A204.1 (cell line): ENCODE measurements around the gene SCOC.
A peak's percentile ranks its signal among the peaks of the same experiment; 100 is the strongest.

Experiments
- FAIRE-seq: peaks from 2 replicates; lab custom pipeline; 2012; peaks lifted over from hg19 to GRCh38; lab: Jason Lieb, UNC

SCOC gene

GRCh38 chr4:140373328-140374129 is at the start of gene SCOC:
Gene SCOC, plus strand, starts transcription at chr4:140373646. Its CDS starts 5,525 bp downstream, at chr4:140379171.
- peak; percentile 99 for FAIRE-seq

- no peak for FAIRE-seq
Measured at GRCh38 chr4:140326395-140326993, 47.0 kb upstream of the SCOC start.

GRCh38 chr4:140330311-140330900 is 43.0 kb upstream of the SCOC start:
- FAIRE-seq: peak; percentile 93

GRCh38 chr4:140331245-140331644 is 42.2 kb upstream of the SCOC start:
- FAIRE-seq: no peak

- FAIRE-seq: no peak
Measured at GRCh38 chr4:140331876-140332275, 41.6 kb upstream of the SCOC start.

GRCh38 chr4:140332734-140333133 is 40.7 kb upstream of the SCOC start:
- FAIRE-seq: no peak

GRCh38 chr4:140333523-140333922 is 39.9 kb upstream of the SCOC start:
- FAIRE-seq: no peak

- FAIRE-seq: no peak
Measured at GRCh38 chr4:140335076-140335475, 38.4 kb upstream of the SCOC start.

- FAIRE-seq: no peak
Measured at GRCh38 chr4:140336730-140337129, 36.7 kb upstream of the SCOC start.

GRCh38 chr4:140342620-140343019 is 30.8 kb upstream of the SCOC start:
- FAIRE-seq: no peak

- FAIRE-seq: no peak
Measured at GRCh38 chr4:140343303-140343702, 30.1 kb upstream of the SCOC start.

- no peak for FAIRE-seq
Measured at GRCh38 chr4:140344101-140344500, 29.3 kb upstream of the SCOC start.

GRCh38 chr4:140344621-140345020 is 28.8 kb upstream of the SCOC start:
- FAIRE-seq: no peak

GRCh38 chr4:140346136-140346535 is 27.3 kb upstream of the SCOC start:
- FAIRE-seq: no peak

GRCh38 chr4:140349816-140350215 is 23.6 kb upstream of the SCOC start:
- FAIRE-seq: no peak

- FAIRE-seq: no peak
Measured at GRCh38 chr4:140351093-140352075, 22.1 kb upstream of the SCOC start.

GRCh38 chr4:140353786-140354185 is 19.7 kb upstream of the SCOC start:
- no peak for FAIRE-seq

GRCh38 chr4:140355288-140355687 is 18.2 kb upstream of the SCOC start:
- no peak for FAIRE-seq

- no peak for FAIRE-seq
Measured at GRCh38 chr4:140357868-140358267, 15.6 kb upstream of the SCOC start.

GRCh38 chr4:140358281-140358680 is 15.2 kb upstream of the SCOC start:
- no peak for FAIRE-seq

GRCh38 chr4:140359562-140360427 is 13.7 kb upstream of the SCOC start:
- FAIRE-seq: peak; percentile 92
